ENCODE data around the gene ADAMTS7.

DNA sequence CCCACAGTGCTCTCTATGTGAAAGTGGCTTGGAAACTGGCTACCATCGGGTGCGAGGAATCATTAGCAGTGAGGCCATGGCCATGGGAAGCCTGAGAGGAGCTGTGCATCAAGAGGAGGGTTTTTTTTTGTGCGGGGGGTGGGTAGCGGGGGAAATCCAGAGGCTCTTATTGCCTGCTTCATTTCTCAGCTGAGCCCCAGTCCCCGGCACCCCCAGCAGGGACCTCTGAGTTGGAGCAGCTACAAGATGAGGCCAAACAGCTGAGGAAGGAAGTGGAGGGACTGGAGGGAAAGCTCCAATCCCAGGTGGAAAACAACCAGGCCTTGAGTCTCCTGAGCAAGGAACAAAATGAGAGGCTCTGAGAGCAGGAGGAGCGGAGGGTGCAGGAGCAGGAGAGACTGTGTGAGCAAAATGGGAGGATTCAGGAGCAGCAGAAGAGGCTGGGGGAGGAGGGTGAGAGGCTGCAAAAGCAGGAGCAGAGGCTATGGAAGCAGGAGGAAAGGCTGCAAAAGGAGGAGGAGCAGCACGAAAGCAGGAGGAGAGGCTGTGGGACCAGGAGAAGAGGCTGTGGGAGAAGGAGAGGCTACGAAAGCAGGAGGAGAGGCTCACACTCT is 76.7 kb downstream of the ADAMTS7 start:
- TF ChIP-seq CTCF (IDR thresholded peaks at IDR 0.05; ENCODE audit: control extremely low read depth in 1 of 3, insufficient read depth in 1 of 3, low read depth in 1 of 3, low read length in 3 of 3) (no peak), POLR2AphosphoS5 (IDR thresholded peaks at IDR 0.05; ENCODE audit: low read depth, low read length) (no peak), SP1 (IDR thresholded peaks at IDR 0.05; ENCODE audit: low read depth, low read length) (no peak), POLR2A (IDR thresholded peaks at IDR 0.05; ENCODE audit: control extremely low read depth in 1 of 2, low read depth in 2 of 2, low read length in 2 of 2) (no peak), RAD21 (IDR thresholded peaks at IDR 0.05 in 1 of 2, conservative IDR thresholded peaks at IDR 0.05 in 1 of 2; ENCODE audit: low read depth in 2 of 2, low read length in 2 of 2) (no peak), TAF1 (IDR thresholded peaks at IDR 0.05; ENCODE audit: low read depth, low read length) (no peak), BACH1 (IDR thresholded peaks at IDR 0.05; ENCODE audit: low read length) (no peak), GTF2F1 (IDR thresholded peaks at IDR 0.05; ENCODE audit: borderline replicate concordance, low read depth, low read length) (no peak), JUN (IDR thresholded peaks at IDR 0.05; ENCODE audit: low read depth, low read length) (no peak), TBP (IDR thresholded peaks at IDR 0.05; ENCODE audit: low read depth, low read length) (no peak), FOSL1 (IDR thresholded peaks at IDR 0.05; ENCODE audit: insufficient read depth, low read depth, low read length) (no peak), TEAD4 (IDR thresholded peaks at IDR 0.05; ENCODE audit: low read depth, low read length) (no peak), RNF2 (IDR thresholded peaks at IDR 0.05; ENCODE audit: borderline replicate concordance, low read depth, low read length, missing control alignments, poor library complexity, severe bottlenecking) (no peak)
- TF ChIP-seq, protein P1, sequence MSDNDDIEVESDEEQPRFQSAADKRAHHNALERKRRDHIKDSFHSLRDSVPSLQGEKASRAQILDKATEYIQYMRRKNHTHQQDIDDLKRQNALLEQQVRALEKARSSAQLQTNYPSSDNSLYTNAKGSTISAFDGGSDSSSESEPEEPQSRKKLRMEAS (IDR thresholded peaks at IDR 0.05): no peak

Measured in H1 (cell line).